Islet of Langerhans (tissue), 1 donor: ENCODE measurements around the gene KCNJ10.
"Not testable (repeated sequence)": the region's sequence is repeated elsewhere in the genome, so short reads cannot be mapped to it uniquely, and the experiment has no call there.

Source experiments
- FAIRE-seq: peaks from one replicate; lab custom pipeline; 2011; peaks lifted over from hg19 to GRCh38; lab: Jason Lieb, UNC

KCNJ10 gene

DNA sequence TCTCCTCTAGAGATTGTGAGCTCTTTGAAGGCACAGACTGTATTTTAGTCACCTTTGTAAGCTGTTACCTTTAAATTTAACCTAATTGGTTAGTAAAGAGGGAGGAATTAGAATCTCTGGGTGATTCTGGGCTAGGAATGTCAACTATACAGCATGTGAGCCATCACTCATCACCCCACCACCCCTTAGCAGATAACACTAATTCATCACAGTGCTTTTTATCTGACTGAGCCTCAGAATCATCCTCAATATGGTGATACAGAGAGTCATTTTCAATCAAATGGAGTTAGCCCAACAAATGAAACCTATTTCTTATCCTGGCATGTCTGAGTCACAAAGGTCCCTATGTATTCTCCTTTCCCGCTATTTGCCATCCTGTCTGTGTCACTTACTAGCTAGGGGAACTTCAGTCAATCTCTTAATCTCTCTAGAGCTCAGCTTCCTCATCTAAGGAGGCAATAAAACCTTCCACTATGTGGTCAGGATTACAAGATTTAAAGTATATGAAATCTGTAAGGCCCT lies 13.3 kb downstream of the KCNJ10 start:
- no peak for FAIRE-seq

DNA sequence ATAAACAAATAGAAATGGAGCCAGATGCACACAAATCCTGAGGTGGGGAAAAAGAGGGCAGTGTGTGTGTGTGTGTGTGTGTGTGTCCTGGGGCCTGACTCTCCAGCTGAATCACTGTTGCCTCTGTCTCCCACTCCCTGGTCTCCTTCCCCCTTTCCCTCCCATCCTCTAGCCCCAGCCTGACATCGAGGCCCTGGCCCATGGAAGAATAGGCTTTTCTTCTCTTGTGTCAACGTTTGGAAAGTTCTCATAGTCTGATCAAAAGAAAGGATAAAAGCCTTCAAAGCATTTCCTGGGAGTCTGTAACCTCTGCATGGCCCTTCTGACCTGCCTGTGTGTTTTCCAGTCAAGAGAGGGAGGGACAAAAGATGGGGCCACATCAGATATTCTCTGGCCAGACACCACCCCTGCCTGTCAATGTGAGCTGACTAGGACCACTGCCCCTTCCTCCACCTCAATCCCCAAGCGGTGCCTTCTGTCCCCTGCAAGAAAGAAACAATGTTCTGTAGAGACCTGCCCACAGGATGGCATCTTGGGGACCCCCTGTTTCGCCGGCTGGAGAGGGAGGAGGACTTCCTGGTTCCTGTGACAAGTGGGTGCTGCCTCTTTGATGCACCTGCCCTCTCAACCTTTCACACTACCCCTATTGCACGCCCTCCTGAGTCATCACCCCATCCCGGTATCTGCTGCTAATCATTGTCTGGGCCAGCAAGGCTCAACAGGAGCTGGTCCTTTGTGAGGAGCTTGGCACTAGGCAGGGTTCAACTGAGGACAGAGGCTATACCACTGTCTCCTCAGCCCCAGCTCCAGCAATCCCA lies 16.2 kb downstream of the KCNJ10 start:
- no peak for FAIRE-seq

DNA sequence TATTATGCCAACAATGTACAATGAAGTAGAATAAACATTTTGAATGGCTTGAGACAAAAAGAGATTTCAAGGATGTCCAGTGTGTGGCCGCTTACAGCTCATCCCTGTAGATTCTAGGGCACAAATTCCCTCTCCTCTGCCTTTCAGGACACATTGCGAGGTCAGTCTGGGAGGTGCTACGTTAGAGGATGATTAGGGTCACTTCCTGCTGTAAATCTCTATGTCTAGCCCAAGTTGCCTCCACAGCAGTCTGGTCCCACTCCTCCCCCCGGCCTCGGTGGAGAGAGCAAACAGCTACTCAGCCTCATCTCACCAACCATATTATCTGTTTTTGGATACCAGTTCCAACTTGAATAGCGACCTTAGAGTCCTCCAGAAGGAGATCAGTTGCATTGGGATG lies 17.0 kb downstream of the KCNJ10 start:
- no peak for FAIRE-seq

DNA sequence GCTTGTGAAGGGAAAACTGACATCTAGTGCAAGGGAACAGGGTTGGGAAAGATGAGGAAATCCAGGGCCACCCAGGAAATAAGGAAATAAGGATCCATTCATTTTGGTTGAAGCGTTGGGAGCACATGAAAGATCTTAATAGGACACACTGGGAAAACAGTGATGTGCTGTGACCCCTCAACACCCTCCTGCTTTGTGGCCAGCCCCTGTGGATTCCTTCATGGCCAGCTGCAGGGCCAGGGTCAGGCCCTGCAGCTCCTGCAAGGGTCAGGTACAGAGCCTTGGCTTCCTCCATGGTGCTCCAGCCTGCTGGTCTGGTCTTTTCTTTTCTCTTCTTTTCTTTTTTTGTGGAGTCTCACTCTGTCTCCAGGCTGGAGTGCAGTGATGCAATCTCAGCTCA lies 19.3 kb downstream of the KCNJ10 start:
- FAIRE-seq = no peak

DNA sequence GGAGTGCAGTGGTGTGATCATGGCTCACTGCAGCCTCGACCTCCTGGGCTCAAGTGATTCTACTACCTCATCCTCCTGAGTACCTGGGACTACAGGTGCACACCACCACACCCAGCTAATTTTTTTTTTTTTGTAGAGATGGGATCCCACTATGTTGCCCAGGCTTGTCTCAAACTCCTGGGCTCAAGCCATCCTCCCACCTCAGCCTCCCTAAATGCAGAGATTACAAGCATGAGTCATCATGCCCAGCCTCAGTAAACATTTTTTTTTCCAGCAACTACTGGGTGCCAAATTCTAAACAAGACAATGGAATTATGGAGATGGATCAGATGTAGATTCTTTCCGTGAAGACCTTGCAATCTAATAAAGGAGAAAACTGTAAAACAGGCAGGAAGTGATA lies 19.8 kb downstream of the KCNJ10 start:
- not testable (repeated sequence) for FAIRE-seq

DNA sequence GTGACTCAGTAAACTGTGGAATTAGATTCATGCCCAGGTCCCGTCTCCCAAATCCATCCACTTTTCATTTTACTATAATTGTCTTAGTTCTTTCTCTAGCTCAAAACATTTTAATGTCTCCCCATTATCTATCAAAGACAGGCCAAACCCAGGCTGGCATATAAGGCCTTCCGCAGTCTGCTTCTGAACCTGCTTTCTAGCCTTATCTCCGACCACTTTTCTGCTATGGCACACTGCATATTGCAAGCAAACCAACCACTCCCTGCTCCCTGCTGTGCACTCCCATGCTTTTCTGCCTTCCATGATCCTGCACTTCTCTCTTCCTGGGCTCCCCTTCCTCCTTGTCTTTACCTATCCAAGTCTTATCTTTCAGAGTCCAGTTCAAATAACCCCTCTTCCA lies 20.9 kb downstream of the KCNJ10 start:
- FAIRE-seq = no peak

DNA sequence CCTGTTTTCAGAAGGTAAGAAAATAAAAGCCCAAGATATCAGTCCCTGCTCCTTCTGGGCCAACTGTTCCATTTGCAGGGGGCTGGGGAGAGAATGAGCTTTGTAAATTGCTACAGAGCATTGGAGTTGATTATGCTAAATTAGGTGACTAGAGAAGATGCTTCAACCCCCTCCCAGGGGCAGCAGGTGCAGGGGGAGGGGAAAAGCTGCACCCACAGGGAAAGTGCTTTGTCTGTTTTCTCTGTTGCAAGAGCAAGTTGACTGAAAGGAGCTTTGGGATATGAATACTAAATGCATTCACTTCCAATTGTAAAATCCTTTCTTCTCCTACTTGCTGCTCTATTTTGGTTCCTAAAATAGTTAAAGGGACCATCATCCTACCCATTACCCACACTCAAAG lies 21.6 kb downstream of the KCNJ10 start:
- FAIRE-seq = no peak

DNA sequence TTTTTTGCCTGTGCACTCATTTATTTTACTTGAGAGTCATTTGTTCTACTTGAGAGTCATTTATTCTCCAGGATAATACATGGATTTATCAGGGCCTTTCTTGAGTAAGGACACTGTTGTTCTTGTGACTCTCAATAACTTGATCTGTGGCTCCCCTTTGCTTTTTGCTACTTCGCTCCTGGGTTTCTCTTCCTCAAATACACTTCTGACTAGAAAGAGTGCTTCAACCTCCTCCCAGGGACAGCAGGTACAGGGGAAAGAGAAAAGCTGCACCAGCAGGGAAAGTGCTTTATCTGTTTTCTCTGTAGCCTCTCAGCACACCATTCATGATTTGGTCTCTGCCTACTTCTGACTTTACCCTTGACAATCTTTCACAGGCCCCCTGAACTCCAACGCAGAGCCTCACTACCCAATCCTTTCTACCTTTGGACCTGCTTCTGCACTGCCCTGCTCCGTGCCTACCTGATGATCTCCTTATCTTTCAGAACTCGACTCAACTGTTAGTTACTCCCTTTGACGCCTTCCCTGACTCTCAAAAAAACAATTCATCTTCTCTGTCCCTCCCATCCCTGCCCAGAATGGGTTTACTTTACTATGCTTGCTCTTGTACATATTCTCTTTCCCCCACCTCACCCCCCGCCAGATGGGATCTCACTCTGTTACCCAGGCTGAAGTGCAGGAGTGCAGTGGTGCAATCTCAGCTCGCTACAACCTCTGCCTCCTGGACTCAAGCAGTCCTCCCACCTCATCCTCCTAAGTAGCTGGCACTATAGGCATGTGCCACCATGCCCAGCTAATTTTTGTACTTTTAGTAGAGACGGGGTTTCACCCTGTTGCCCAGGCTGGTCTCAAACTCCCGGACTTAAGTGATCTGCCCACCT lies 22.6 kb downstream of the KCNJ10 start:
- FAIRE-seq = no peak

DNA sequence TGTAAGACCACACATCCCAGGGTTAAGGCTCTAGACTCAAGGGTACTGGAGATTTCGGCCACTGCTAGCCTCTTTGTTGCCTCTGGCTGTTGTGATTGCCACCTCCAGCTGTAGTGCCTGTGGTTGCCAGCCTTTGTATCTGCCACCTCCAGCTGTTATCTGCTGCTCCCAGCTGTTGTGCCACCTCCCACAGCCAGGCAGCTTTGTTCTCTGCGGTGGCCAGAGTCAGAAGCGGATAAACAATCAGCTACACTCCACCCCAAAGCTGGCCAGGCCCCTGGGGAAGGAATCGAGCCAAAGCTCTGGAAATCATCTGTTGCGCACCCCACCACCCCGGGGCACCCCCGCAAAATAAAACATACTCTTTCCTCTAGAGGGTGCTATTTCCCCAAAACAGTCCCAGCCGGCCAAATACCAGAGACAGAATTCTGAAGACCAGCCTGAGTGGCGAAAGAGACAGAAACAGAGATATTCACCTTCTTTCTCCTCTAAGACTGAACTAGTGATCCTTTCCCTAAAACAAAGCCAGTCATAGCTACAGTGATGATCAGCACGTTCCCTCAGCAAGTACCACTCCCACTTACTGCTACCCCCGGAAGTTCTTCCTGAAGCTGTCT lies 23.4 kb downstream of the KCNJ10 start:
- no peak for FAIRE-seq

DNA sequence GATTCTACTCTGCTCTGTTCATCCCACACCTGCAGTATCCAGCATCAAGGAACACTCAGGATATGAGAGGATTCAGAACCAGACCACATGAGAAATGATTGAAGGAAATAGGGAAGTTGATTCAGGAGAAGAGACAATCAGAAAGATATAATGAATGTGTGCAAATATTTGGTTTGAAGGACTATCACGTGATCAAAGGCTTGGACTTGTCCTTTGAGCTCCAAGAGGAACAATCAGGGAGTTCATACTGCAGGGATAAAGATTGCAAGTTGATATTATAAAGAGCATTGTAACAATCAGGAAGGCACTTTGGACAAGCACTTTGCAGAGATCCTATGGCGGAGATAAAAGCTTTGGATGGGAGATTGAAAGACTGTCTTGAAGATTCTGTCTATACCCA lies 24.3 kb downstream of the KCNJ10 start:
- no peak for FAIRE-seq

DNA sequence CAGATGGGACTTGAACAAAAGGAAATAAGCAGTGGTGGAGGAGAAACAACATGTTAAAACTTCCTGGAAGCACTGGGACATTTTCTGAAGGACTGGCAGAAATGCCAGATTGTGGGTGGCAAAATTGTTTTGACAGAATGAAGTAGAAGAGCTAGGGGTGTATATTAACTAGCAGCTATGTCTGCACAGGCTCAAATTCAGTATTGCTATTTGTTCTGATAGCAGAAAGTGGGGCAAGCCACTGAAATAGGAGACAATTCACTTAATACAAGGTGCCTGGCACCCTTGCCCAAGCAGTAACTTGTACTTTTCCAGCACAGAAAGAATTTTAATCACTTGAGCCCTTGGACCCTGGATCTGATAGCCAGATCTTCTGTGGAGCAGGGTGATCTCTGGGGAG lies 26.4 kb downstream of the KCNJ10 start:
- no peak for FAIRE-seq

DNA sequence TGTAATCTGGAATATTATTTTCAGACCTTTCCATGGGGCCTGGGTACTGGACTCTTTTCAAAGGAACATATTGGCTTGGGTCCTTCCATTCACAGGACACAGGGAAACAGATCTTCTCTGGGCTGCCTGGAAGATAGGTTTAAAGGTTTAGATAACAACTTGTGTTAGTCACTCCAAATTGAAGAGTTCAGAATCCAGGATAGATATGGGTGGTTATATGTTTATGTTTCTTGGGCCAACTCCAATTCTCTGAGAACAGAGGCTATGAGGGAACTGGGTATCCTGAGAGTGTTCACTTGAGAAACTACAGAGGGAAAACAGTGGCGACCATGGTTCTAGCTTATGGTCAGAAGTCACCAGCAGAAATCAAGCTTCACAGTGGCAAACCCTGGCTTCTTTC lies 29.5 kb downstream of the KCNJ10 start:
- no peak for FAIRE-seq

DNA sequence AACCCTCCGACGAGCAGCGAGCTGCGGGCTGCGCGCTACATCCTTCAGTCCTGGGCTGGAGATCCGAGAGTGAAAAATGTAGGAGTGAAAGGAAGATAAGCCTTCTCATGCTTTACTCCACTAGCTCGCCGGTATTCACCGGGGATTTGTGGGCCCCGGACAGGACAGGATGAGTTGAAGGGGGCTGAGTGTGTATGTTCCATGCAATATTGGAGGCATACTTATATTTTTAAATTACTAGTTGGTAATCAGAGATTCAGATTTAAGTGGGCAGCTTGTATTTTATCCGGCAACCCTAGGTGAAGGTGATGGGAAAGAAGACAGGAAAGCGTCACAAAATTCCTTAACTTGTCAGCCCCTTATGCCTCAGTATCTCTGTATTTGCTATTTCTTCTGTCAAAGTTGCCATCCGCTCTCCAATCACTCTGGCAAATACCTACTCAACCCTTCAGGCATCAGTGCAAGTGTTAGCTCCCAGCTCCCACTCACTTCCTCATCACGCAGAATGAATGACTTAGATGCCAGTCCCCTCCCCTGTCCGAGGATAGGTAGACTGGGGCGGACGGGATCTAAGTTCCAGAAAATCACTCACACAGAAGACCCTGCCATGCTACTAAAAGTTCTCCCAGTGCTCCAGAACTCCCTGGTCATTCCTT lies 37.7 kb downstream of the KCNJ10 start:
- no peak for FAIRE-seq

DNA sequence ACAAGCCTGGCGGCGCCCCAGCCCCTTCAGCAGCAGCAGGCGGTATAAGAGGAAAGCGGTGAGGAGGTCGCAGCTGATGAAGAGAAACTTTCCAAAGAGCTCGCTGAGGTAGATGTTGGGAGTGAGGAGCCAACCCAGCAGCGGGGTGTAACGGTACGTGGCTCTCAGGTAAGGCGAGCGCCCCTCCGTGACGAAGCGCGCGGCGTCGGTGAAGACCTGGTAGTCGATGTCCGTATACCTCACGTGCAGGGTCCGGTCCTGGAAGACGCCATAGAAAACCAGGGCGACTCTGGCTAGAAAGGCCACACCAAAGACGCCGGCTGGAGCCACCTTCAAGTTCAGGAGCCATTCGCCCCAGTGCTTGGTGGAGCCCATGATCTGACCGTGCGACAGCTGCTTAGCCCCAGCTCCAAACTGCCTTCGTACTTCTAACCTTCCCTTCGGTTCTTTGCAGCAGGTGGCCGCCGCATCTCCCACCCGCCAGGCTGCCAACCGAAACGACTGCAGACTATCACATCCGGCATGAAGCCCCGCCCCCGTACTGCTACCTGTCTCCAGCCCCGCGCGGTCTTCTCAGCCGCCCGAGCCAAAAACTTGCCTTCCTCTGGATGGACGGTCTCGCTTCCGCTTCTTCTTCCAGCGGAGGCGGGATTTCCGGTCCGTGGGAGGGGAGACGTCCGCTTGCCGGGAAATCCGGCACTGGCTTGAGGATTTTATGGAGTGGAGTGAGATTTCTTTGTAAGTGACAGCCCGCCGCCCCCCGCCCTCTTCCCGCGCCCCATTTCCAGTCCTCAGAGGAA lies 38.4 kb downstream of the KCNJ10 start, which contains the start of gene PIGM:
TSS of gene PIGM (minus strand) at position 626 of the 800 bp plus-strand sequence. CDS start at position 375, 251 bp downstream.
- FAIRE-seq = no peak

DNA sequence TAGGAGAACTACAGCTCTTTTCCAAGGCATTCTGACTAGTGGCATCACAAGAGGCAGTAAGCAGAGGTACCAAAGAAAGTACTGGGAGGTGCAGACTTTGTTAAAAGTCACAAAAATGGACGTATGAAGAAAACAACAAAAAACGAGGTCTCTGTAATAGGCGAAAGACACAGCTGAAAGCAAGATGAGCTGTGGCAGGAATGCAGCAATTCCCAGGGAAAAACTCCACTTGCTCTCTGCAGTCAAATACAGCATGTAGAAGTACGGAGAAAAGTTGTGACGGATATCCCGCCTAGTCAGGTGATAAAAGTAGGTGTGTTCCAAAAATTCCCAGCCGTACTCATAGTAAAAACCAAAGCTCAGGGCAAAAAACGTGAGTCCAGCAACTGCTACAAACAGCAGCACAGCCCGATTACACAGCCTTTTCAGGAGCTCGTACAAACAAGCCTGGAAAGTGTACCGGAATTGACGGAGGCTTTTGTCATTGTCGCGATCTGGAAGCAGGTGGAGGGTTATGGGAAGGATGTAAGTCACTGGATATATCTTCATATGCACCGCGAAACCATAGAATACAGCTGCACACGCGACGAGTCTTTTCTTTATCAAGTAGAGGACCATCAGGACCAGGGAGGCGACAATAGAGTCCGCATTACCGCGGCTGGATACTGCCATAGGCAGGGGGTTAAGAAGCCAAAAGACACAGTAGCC lies 39.1 kb downstream of the KCNJ10 start:
- FAIRE-seq = no peak

DNA sequence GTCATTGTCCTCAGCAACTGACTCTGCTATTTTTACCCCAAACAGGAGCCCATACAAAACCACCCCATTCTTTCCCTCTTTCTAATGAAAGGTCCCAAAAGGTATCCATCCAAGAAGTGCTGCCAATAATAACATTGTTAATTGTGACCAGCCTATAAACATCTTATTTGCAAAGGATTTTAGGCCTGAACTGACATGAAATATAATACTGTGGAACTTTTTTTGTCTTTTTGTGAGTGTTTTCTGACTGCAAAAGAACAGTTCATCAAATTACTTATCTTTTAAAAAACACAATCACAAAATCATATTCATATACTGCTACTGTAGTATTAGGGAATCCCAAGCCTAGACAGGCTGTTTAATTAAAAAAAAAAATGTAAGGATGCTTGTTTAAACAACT lies 41.5 kb downstream of the KCNJ10 start:
- FAIRE-seq = no peak

DNA sequence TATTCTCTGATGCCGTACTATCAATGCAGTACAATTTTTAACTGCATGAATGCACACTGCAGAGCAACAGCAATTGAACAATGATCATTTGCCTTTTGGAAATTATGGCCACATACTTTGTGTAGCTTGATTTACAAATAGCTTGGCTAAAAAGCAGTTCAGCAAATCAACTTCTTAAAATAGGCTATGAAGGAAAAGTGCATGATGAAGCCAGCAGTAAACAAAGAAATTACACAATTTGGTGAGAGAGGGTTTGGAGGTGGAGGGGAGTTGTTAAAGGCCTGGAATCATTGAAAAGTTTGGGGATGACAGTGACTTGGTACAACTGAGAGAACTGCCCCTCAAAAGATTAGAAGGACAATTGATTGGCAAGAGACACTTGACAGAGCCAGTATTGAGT lies 44.6 kb downstream of the KCNJ10 start:
- no peak for FAIRE-seq

DNA sequence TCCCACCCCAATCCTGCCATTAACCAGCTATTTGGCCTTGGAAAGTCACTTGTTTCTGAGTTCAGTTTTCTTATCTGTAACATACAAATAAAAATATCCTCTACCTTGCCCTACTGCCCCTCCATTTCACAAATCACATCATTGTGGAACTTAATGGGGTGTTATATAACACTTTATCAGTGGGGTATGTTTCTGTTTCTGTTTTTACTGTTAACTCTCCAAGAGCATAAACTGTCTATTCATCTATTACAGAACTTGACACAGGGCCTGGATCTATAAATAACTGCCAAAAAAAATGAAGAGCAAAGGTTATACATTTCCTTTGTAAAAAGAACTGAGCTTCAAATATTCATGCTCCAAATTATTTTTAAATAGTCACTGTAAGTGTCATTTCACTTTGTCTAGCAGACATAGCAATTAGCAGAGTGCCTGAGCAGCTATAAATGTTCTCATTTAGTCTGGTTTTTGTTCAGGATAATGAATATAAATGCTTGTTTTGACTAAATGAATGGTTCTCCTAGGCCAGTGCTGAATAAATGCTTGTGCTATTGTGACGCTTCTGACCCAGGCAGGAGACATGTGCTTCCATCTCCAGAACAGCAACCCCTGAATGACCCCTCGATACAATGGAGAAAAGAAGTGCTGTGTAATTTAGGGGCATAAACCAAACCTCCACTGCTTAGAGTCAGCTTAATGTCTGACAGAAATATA lies 45.6 kb downstream of the KCNJ10 start:
- no peak for FAIRE-seq

DNA sequence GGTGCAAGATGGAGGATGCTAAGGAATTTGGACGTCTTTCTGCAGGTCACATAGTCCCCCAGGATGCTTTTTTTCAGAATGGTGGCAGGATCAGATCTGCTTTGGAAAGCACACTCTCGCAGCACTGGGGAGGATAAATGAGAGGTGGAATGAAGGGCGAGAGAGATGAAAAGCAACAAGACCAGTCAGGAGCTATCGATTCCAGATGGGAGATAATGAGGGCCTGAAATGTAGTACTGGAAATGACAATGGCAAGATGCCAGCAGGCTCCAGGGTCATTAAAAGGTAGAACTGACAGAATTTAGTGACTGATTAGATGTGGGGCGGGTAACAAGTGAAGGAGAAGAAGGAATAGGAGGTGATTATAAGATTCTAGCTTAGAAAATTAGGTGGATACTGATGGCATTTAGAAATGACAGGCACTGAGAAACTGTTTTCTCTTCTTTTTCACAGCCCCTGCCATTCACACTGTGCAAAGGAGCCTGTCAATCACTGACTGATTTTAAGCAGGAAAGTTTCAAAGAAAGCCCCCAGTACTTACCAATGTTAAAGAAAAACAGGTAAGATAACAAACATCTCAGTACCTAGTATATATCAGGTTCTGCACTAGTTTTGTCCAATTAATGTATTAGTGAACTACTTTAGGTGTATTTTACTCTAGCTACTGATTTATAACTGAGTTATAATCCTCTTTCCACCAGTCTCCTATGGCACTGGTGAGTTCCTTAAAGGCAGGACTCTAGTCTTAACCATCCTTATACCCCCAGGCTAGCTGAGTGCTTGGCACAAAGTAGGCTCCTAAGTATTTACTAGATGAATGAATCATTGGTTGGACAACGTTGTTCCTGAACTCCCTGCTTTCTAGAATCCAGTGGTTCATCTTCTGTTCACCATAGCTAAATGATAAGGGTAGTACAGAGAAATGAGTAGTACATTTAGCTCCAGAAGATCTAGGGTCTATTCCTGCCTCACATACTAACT lies 47.3 kb downstream of the KCNJ10 start:
- no peak for FAIRE-seq
